Breast epithelium (tissue), 3 donors: Measurements from ENCODE around the gene GHRH.

Experiments used
- CTCF ChIP-seq, 3 donors: fragments of 450-650 bp; IDR thresholded peaks; one replicate each; pipeline ENCODE4 v1.5.1; 2016 to 2017; ENCODE audit warnings: antibody characterized with exemption in 3 of 3, mild to moderate bottlenecking in 3 of 3, moderate library complexity in 3 of 3
- POLR2A ChIP-seq: fragments of 450-650 bp; IDR thresholded peaks from one replicate; pipeline ENCODE4 v1.6.1; 2016; ENCODE audit warnings: antibody characterized with exemption, mild to moderate bottlenecking, moderate library complexity
- POLR2AphosphoS5 ChIP-seq, 3 donors: sonication (generic); formaldehyde crosslinking; IDR thresholded peaks; one replicate each; pipeline ENCODE4 v1.6.1; 2017; ENCODE audit warnings: antibody characterized with exemption in 3 of 3

GRCh38 chr20:37271421-37271768 is 9.8 kb upstream of the GHRH start:
- TF ChIP-seq POLR2A (no peak), POLR2AphosphoS5 (IDR thresholded peaks at IDR 0.05) (no peak), CTCF (IDR thresholded peaks at IDR 0.05) (no peak)
